K562 (cell line): ENCODE data around the gene TNIK. TPM values are rescaled to one million over a fixed set of nuclear protein-coding genes. Genes with fewer than 3 reads are reported as not detected.

Experiments used
- ATAC-seq: fragments of 200-7000 bp; cut with Tn5 transposase; 3 replicates; pipeline ENCODE4 v1.9.1; 2020; ENCODE audit warnings: moderate library complexity
- BruUV-seq: library from RNA; stranded (reverse); fragments of 400-500 nt; replicated peaks from 2 replicates; lab custom pipeline; 2021; lab: Mats Ljungman, UMichigan
- CTCF ChIA-PET: fragments of 300-600 bp; formaldehyde crosslinking; extraction: SDS; loops from one replicate; lab custom pipeline; 2021; ENCODE audit warnings: low intra/inter-chr PET ratio; lab: Yijun Ruan, JAX
- POLR2A ChIA-PET: fragments of 300-600, 350-650 bp; sonication (Branson Sonifier 250); formaldehyde crosslinking; extraction: SDS; loops from one replicate; lab custom pipeline; 2021; ENCODE audit warnings: antibody characterized with exemption, inconsistent platforms; lab: Yijun Ruan, JAX
- DNase-seq, 4 experiments: peaks; one replicate each; pipeline versions ENCODE4 v3.0.0 to v3.0.0-alpha.2; 2011 to 2018; ENCODE audit warnings: low spot score in 3 of 4, mixed read lengths in 3 of 4; ENCODE audit errors: extremely low read depth in 1 of 4
- FAIRE-seq: peaks from 2 replicates; lab custom pipeline; 2011; peaks lifted over from hg19 to GRCh38; lab: Jason Lieb, UNC
- H2AFZ ChIP-seq: 2 replicates; pipeline ENCODE4 v1.6.0; 2011; ENCODE audit warnings: low read depth, low read length, control low read depth, inconsistent platforms
- H3K27ac ChIP-seq: fragments of 200-600 bp; 3 replicates; pipeline ENCODE4 v1.8.0; 2011; ENCODE audit warnings: low read depth, mild to moderate bottlenecking, control low read depth, inconsistent platforms, low read length, moderate library complexity, mixed read lengths; ENCODE audit errors: extremely low read depth
- H3K27me3 ChIP-seq, 2 experiments: fragments of 300-600 bp in 1 of 2; 2 replicates in 1 of 2; 3 replicates in 1 of 2; pipeline versions ENCODE4 v1.6.0 to v1.8.0; 2011; ENCODE audit warnings: inconsistent platforms in 2 of 2, low read length in 2 of 2, mild to moderate bottlenecking in 1 of 2, mixed read lengths in 1 of 2, moderate library complexity in 1 of 2; ENCODE audit not compliant: control insufficient read depth in 2 of 2, insufficient read depth in 2 of 2
- H3K36me3 ChIP-seq: fragments of 300-600 bp; 3 replicates; pipeline ENCODE4 v1.8.0; 2011; ENCODE audit warnings: mild to moderate bottlenecking, low read length, inconsistent platforms; ENCODE audit not compliant: control insufficient read depth, insufficient read depth
- H3K4me1 ChIP-seq, 2 experiments: fragments of 200-600 bp in 1 of 2; replicated peaks in 1 of 2; 2 replicates in 1 of 2; 3 replicates in 1 of 2; pipeline versions ENCODE4 v1.5.1 to v1.8.0; 2011; ENCODE audit warnings: inconsistent platforms in 2 of 2, low read length in 2 of 2, mild to moderate bottlenecking in 1 of 2, mixed read lengths in 1 of 2, moderate library complexity in 1 of 2; ENCODE audit not compliant: control insufficient read depth in 2 of 2, insufficient read depth in 2 of 2
- H3K4me2 ChIP-seq: 2 replicates; pipeline ENCODE4 v1.6.1; 2011; ENCODE audit warnings: low read length, control low read depth, inconsistent platforms, mixed read lengths; ENCODE audit not compliant: insufficient read depth
- H3K4me3 ChIP-seq: fragments of 200-600 bp; sonication (generic), shearing (Covaris generic); 2 replicates; pipeline ENCODE4 v1.5.1; 2016; ENCODE audit warnings: control low read depth, inconsistent platforms
- H3K79me2 ChIP-seq: fragments of 200-600 bp; 3 replicates; pipeline ENCODE4 v1.8.0; 2011; ENCODE audit warnings: low read length, inconsistent platforms; ENCODE audit not compliant: control insufficient read depth, insufficient read depth
- H3K9ac ChIP-seq, 2 experiments: 2 replicates each; pipeline versions ENCODE4 v1.6.0 to v1.6.1; 2011; ENCODE audit warnings: low read depth in 2 of 2, low read length in 2 of 2, control low read depth in 1 of 2, inconsistent platforms in 1 of 2, mild to moderate bottlenecking in 1 of 2, mixed read lengths in 1 of 2; ENCODE audit not compliant: insufficient read depth in 1 of 2
- H3K9me1 ChIP-seq: one replicate; pipeline ENCODE4 v1.6.0; 2011; ENCODE audit warnings: inconsistent platforms, mild to moderate bottlenecking, low read length, moderate library complexity; ENCODE audit not compliant: control insufficient read depth, insufficient read depth
- H3K9me3 ChIP-seq: replicated peaks from 2 replicates; pipeline ENCODE4 v1.5.1; 2011; ENCODE audit warnings: low read depth, low read length, inconsistent platforms; ENCODE audit not compliant: control insufficient read depth, insufficient read depth
- H4K20me1 ChIP-seq: replicated peaks from 2 replicates; pipeline ENCODE4 v1.6.1; 2011; ENCODE audit warnings: low read length, inconsistent platforms, mixed read lengths; ENCODE audit not compliant: control insufficient read depth, insufficient read depth
- KDM1A ChIP-seq, 2 experiments: fragments of 450-650 bp; IDR thresholded peaks; 2 replicates each; pipeline ENCODE4 v1.6.1; 2016; ENCODE audit warnings: mild to moderate bottlenecking in 2 of 2
- KDM2B ChIP-seq: fragments of 250-450 bp; sonication (Bioruptor Pico); IDR thresholded peaks from 2 replicates; pipeline ENCODE4 v1.8.0; 2021; ENCODE audit warnings: mild to moderate bottlenecking, moderate library complexity
- RCOR1 ChIP-seq, 2 experiments: IDR thresholded peaks; 2 replicates each; pipeline ENCODE4 v1.6.1; 2012; ENCODE audit warnings: low read depth in 2 of 2, low read length in 2 of 2, borderline replicate concordance in 1 of 2, improper control_type of control experiment in 1 of 2
- SMARCA4 ChIP-seq: fragments of 450-650 bp; IDR thresholded peaks from 2 replicates; pipeline ENCODE4 v1.6.1; 2016
- TCFL5 ChIP-seq: fragments of 250-450 bp; sonication (Bioruptor Pico); conservative IDR thresholded peaks from 2 replicates; pipeline ENCODE4 v1.6.1; 2021; ENCODE audit warnings: mild to moderate bottlenecking, moderate library complexity, matching md5 sums
- TRIM24 ChIP-seq, 2 experiments: fragments of 450-650 bp; IDR thresholded peaks; 2 replicates each; pipeline ENCODE4 v1.6.1; 2016
- ZBTB11 ChIP-seq, 3 experiments: fragments of 200-800 bp in 1 of 3; fragments of 250-450 bp in 1 of 3; fragments of 450-650 bp in 1 of 3; sonication (Bioruptor Pico) in 1 of 3; sonication (Bioruptor generic) in 1 of 3; formaldehyde crosslinking in 1 of 3; IDR thresholded peaks; 2 replicates each; pipeline versions ENCODE4 v1.6.1 to v1.8.0; 2016 to 2022; ENCODE audit warnings: mild to moderate bottlenecking in 2 of 3, missing genetic modification characterization in 2 of 3, missing compliant biosample characterization in 1 of 3, moderate library complexity in 1 of 3
- WGBS: fragments of 100-300 bp; shearing (Covaris generic); methylation state at CpG from one replicate; pipeline ENCODE4 v1.1.6; 2016; ENCODE audit warnings: low coverage, mixed read lengths; ENCODE audit not compliant: insufficient coverage; ENCODE audit errors: missing lambda C conversion rate; 5-methylcytosine and 5-hydroxymethylcytosine counted together
- in situ Hi-C: fragments of 300-500 bp; cut with MboI; formaldehyde crosslinking; loops from 4 replicates; pipeline ENCODE4 v1.15.0; 2018; ENCODE audit warnings: inconsistent platforms, mixed read lengths
- intact Hi-C: fragments of 100-400 bp; cut with micrococcal nuclease; formaldehyde crosslinking; loops from 2 replicates; pipeline ENCODE4 v1.14.2; 2022
- polyA plus RNA-seq, 8 experiments: library from polyadenylated mRNA; depleted of rRNA in 4 of 8; stranded (reverse) in 5 of 8; unstranded in 3 of 8; fragments of >200 nt; fragmentation: Nextera tagmentation in 2 of 8; fragmentation: Illumina TruSeq in 1 of 8; extraction: Ambion mirVana in 2 of 8; extraction: Trizol in 1 of 8; gene quantifications; 2 replicates each; pipeline versions ENCODE4 v1.2.1 to v1.2.3, GENCODE V29; 2011 to 2014; ENCODE audit warnings: inconsistent platforms in 1 of 8, missing spikeins in 1 of 8
- total RNA-seq, 7 experiments: library from RNA; depleted of rRNA in 6 of 7; stranded (reverse); fragments of >200 nt in 6 of 7; fragmentation: Illumina TruSeq in 2 of 7; extraction: Trizol in 2 of 7; gene quantifications; 2 replicates each; pipeline versions ENCODE4 v1.2.1 to v1.2.3, GENCODE V29; 2011 to 2021; ENCODE audit warnings: low replicate concordance in 1 of 7
- TF ChIP-seq, protein P1 (sequence below), 2 experiments: IDR thresholded peaks in 1 of 2; conservative IDR thresholded peaks in 1 of 2; 2 replicates each; pipeline ENCODE4 v1.6.1; 2016; ENCODE audit warnings: low read depth in 2 of 2, mild to moderate bottlenecking in 1 of 2, missing compliant biosample characterization in 1 of 2, missing genetic modification characterization in 1 of 2, moderate library complexity in 1 of 2
- TF ChIP-seq, protein P2 (sequence below): sonication (generic); formaldehyde crosslinking; IDR thresholded peaks from 2 replicates; pipeline ENCODE4 v1.8.0; 2023; ENCODE audit warnings: missing genetic modification reagents, mild to moderate bottlenecking, borderline replicate concordance

TNIK gene
- total and polyA plus RNA-seq, 9 of the 15 experiments (the other 6 are each of a cell fraction or from before 2014, with no cell fraction given): 6.6 to 39.0 (median 24.7) TPM

GRCh38 chr3:171315919-171316318 lies 144.3 kb downstream of the TNIK start:
- CTCF ChIA-PET: no interaction called here
- peaks cover 14% of the 10 kb centered on the region for H3K79me2 ChIP-seq
- TF ChIP-seq TRIM24 (IDR thresholded peaks at IDR 0.05) (peak in 1 of 2 experiments; percentile 73; a peak in 2 of 4 replicates), TCFL5 (no peak), SMARCA4 (0 out of 2 replicates have a peak, but pooled peaks have one; percentile 12), ZBTB11 (CRISPR knock-in tag; IDR thresholded peaks at IDR 0.05) (no peak), KDM1A (IDR thresholded peaks at IDR 0.05) (peak in 1 of 2 experiments; percentile 26; a peak in 1 of 4 replicates), KDM2B (CRISPR knock-in tag) (no peak), RCOR1 (IDR thresholded peaks at IDR 0.05; ENCODE audit: borderline replicate concordance in 1 of 2, low read depth in 2 of 2, low read length in 2 of 2) (peak in 1 of 2 experiments; percentile 38; a peak in 1 of 4 replicates)
- TF ChIP-seq, protein P1, sequence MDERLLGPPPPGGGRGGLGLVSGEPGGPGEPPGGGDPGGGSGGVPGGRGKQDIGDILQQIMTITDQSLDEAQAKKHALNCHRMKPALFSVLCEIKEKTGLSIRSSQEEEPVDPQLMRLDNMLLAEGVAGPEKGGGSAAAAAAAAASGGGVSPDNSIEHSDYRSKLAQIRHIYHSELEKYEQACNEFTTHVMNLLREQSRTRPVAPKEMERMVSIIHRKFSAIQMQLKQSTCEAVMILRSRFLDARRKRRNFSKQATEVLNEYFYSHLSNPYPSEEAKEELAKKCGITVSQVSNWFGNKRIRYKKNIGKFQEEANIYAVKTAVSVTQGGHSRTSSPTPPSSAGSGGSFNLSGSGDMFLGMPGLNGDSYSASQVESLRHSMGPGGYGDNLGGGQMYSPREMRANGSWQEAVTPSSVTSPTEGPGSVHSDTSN (CRISPR knock-in tag; IDR thresholded peaks at IDR 0.05; ENCODE audit: low read depth): no peak
- TF ChIP-seq, protein P1 (tag; conservative IDR thresholded peaks at IDR 0.05; ENCODE audit: low read depth): peak; percentile 75
- TF ChIP-seq, protein P2, sequence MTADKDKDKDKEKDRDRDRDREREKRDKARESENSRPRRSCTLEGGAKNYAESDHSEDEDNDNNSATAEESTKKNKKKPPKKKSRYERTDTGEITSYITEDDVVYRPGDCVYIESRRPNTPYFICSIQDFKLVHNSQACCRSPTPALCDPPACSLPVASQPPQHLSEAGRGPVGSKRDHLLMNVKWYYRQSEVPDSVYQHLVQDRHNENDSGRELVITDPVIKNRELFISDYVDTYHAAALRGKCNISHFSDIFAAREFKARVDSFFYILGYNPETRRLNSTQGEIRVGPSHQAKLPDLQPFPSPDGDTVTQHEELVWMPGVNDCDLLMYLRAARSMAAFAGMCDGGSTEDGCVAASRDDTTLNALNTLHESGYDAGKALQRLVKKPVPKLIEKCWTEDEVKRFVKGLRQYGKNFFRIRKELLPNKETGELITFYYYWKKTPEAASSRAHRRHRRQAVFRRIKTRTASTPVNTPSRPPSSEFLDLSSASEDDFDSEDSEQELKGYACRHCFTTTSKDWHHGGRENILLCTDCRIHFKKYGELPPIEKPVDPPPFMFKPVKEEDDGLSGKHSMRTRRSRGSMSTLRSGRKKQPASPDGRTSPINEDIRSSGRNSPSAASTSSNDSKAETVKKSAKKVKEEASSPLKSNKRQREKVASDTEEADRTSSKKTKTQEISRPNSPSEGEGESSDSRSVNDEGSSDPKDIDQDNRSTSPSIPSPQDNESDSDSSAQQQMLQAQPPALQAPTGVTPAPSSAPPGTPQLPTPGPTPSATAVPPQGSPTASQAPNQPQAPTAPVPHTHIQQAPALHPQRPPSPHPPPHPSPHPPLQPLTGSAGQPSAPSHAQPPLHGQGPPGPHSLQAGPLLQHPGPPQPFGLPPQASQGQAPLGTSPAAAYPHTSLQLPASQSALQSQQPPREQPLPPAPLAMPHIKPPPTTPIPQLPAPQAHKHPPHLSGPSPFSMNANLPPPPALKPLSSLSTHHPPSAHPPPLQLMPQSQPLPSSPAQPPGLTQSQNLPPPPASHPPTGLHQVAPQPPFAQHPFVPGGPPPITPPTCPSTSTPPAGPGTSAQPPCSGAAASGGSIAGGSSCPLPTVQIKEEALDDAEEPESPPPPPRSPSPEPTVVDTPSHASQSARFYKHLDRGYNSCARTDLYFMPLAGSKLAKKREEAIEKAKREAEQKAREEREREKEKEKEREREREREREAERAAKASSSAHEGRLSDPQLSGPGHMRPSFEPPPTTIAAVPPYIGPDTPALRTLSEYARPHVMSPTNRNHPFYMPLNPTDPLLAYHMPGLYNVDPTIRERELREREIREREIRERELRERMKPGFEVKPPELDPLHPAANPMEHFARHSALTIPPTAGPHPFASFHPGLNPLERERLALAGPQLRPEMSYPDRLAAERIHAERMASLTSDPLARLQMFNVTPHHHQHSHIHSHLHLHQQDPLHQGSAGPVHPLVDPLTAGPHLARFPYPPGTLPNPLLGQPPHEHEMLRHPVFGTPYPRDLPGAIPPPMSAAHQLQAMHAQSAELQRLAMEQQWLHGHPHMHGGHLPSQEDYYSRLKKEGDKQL: no peak

More at GRCh38 chr3:171315919-171316318, 144.3 kb downstream of the TNIK start:
- DNase-seq (peak in 1 of 4 experiments; percentile 44), FAIRE-seq (peak; percentile 37), ATAC-seq (no peak; the same call in 1 of the 3 replicates)
- Histone ChIP-seq H3K36me3 (no peaks in the 10 kb centered on the region; the same call in 2 of the 3 replicates), H3K4me2 (no peak overlapping the region), H3K4me1 (peaks cover 4 to 14% of the 10 kb centered on the region in 2 experiments; a peak in 2 of 5 replicates), H3K9me3 (no peaks in the 10 kb centered on the region; the same call in 1 of the 2 replicates), H3K4me3 (no peak overlapping the region), H3K27ac (no peak overlapping the region), H3K9ac (no peak overlapping the region), H4K20me1 (no peaks in the 10 kb centered on the region), H3K27me3 (no peaks in the 10 kb centered on the region), H3K9me1 (no peaks in the 10 kb centered on the region), H2AFZ (no peak overlapping the region)
- BruUV-seq: no TSS peak
- intact Hi-C loops: no loop called here
- POLR2A ChIA-PET: interaction anchor here (0.6 to 1.5 kb wide), 2 partner anchors 145 to 182 kb away, joined by 3 to 5 read pairs; no protein-coding TSS in a partner anchor
- WGBS: 56% methylated on average over 4 of the region's 4 CpGs
- in situ Hi-C loops: no loop called here
